Measurements from ENCODE around the gene ERGIC1.

Gene ERGIC1

DNA sequence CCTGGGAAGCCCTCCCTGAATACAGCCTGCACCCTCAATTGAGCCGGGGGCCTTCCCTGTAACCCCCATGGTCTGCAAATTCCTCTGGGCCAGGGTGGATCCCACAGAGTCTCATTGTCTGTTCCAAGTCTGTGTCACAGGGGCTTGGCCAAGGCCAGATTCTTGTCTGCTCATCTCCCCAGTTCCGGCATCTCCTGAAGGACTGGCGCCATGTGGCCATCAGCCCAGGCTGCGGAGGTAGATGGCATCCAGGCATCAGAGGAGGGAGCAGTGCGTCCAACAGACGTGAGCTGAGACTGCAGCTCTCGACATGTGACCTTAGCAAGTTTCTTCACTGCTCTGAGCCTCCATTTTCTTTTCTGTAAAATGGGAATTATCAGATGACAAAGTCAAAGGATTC lies 87.9 kb downstream of the ERGIC1 start:
- no peak for DNase-seq (ENCODE audit: low read depth)

DNA sequence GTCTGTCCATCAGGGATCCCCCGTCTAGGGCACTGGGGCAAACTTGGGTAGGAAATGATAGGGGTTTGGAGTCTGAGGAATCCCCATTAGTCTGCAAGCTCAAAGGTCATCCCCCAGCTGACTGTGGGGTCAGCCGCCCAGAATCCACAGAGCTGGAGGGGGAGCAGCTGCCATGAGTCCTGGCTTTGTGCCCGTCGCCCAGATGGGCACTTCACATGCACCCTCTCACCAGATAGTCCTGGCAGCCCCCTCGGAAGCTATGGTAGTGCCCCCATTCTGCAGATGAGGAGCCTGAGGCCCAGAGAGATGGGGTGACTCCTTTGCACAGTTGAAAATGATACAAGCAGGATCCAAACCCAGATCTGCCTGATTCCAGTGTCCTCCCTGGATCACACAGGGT lies 89.5 kb downstream of the ERGIC1 start:
- DNase-seq (ENCODE audit: low read depth), result no peak

DNA sequence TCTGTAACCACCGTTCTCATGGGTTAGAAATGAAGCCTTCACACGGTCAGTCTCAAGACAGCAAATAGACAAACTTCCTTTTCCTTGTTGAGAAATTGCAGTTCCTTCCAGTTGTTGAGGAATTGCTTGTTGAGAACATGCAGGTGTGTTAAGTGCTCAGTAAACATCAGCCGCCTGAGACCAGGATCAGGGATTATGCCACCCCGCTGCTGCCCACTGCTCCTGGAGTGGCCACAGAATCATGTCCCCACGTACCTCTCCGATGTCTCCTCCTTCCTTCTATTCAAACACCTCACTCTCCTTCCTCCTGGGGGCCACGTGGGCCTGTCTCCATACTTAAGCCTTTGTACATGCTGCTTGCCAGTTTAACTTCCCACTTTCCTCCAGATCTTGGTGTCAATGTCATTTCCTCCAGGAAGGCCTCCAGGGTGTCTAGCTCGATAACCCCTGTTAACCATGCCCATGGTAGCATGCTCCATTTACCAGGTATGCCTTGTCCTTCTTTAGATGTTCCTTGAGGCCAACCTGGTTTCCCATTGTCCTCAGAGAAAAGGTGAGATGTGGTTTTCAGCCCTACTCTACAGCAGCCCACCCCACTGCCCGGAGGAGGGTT lies 91.4 kb downstream of the ERGIC1 start:
- DNase-seq (ENCODE audit: low read depth), result no peak

DNA sequence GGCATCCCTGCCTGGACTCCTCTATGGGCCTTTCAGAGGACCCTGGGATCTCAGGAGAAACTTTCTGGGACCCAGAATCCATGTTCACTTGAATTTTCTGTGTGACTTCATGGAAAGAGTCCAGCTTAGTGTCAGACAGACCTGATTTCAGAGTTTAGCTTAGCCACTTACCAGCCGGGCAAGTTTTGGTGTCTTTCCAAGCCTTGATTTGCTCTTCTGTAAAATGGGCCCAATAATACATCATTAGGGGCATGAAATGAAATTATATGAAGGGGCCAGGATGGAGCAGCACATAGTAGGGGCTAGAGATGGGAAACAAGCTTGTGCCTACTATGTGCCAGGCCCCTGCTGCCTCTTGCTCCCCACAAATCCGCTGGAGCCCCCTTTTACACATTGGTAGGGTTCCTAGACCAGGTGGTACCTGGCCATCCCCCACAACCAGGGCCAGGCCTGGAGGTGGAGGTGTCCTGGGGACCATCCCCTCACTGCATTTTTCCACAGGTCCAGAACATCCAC lies 92.0 kb downstream of the ERGIC1 start:
- no peak for DNase-seq (ENCODE audit: low read depth)

DNA sequence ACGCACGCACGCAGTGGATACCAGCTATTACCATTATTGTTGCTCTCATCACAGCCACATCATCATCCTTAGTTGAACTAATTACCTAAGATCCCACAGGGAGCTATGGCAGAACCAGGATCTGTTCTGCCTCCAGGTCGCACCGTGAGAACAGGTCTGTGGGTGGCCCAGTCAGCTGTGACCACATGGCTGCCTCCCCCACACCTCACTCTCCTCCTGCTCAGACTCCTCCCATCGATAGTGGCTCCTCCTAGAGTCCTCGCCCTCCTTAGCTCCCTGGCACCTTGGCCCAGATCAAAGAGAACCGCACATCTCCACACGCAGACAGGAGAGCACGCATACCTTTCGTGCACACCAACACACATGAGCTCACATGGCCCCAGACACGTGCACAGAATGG lies 92.7 kb downstream of the ERGIC1 start:
- no peak for DNase-seq (ENCODE audit: low read depth)

DNA sequence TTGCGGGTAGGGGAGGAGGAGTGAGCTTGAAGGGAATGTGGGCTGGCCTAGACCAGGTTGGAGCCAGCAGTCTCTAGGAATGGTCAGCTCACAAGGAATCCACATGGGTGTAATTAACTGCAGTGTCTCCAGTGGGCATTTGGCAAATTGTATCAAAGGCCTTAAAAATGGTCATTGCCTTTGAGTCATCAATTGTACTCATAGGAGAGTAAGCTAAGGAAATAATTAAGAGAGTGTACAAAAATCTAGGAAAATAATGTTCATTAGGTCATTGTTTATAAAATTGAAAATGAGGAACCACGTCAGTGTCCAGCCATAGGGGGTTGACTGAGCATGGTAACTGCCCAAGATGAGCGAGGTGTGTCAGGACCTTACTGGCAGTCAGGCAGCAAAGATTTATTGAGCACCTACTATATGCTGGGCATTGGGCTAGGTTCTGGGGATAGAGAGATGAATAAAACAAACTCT lies 95.4 kb downstream of the ERGIC1 start:
- DNase-seq (ENCODE audit: low read depth), result peak; percentile 78

DNA sequence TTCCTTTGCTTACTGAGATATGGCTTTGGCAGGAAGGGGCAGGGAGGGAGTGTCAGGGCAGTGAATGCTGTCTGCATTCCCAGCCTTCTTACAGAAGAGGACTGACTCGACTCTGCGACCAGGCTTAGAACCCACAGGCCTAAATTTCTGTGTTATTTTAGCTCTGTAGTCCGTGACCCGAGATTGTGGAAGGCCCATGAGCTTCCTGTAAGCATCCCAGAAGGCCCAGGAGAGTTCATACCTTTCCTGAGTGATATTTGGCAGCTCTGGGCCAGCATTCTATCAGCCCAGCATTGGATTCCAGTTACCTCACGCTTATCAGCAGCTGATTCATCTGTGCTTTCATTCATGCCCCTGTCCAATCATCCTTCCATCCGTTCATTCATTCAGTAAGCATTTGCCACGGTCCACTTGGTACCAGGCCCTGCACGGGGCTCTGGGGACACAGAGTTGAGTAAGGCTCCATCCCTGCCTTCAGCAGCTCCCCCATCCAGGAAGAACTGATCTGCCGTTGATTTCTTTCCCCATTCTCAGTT lies 97.0 kb downstream of the ERGIC1 start:
- peak; percentile 95 for DNase-seq (ENCODE audit: low read depth)

DNA sequence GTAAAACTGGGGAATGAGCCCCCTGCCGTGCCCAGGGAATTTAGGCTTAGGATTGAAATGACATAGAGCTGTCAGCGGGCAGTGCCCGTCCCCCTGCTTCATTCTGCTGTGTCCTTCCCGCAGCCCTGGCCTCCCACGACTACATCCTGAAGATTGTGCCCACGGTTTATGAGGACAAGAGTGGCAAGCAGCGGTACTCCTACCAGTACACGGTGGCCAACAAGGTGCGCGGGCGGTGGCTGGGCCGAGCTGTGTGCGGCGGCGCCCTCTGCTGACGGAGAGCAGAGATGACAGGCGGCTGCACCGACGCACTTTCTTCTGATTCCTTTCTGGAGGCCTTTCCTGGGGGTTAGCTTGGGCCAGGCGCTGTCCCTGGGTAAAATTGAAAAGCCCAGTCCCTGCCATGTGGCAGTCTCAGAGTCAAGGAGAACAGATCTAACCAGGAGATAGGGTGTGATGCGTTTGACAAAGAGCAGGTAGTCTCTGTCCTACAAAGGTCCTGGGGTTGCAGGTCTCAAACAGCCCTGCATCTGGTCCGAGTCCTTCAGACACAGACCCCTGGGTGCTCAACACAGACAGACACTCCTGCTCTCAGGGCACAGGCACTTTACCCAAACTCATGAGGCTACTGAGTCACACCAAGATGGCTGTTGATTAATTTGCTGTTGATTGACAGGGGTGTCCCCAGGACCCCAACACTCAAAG lies 98.4 kb downstream of the ERGIC1 start:
- no peak for DNase-seq (ENCODE audit: low read depth)

DNA sequence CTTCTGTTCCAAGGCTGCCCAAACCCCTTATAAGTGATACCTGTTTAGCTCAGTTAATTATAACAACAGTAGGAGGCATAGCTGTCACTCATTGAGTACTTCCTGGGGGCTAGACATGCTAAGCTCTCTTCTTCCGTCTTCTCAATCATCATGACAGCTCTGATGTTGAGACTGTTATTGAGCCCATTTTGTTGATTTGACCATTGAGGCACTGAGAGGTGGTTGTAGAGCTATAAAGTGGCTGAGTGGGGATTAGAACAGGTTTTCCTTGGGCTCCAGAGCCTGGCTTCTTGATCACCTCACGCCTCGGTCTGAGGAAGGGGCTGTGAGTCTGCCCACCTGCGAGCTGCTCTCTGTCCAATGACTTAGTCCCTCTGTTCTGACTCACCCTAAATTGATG lies 99.2 kb downstream of the ERGIC1 start:
- DNase-seq (ENCODE audit: low read depth), result no peak

DNA sequence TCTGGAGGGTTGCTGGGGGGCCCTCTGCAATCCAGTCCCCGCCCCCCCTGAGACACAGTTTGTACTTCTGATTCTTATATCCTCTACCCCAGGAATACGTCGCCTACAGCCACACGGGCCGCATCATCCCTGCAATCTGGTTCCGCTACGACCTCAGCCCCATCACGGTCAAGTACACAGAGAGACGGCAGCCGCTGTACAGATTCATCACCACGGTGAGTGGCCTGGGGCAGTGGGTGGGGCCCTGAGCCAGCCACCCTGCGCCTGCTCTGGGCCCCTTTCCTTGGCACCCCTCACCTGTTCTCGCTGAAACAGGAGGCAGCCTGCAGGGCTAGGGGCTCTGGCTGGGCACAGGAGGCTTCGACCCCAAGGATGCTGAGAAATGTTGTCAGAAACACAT lies 101.0 kb downstream of the ERGIC1 start:
- DNase-seq (ENCODE audit: low read depth), result no peak

DNA sequence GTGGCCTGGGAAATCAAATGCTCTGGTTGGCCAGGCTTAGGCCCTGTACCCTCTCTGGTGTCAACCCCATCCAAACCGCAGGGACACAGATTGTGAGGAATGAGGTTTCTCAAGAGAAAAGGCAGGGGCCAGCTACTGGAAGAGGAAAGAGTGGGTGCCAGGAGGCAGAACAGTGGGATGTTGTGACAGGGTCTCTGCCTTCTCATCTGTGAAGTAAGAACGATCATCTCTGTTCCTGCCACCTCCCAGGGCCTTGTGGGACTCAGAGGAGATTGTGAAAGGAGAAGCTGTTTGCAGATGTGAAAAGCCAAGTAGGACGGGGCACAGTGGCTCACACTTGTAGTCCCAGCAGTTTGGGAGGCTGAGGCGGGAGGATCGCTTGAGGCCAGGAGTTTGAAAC lies 102.3 kb downstream of the ERGIC1 start:
- no peak for DNase-seq (ENCODE audit: low read depth)

DNA sequence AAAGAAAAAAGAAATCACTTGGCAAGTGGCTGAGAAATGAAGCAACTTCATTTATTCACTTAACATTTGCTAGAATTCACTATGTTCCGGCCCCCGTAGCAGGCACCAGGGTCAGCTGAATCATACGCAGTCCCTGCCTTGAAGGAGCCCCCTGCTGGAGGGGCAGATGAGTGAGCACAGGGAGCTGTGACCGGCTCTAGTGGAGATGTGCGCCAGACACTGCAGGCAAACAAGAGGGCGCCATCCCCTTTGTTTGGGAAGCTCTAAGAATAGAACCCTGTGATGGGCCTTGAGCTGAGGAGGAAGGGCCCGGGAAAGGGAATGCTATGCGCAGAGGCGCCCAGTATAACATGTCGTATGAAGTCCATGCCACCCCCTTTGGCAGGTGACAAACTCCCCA lies 105.0 kb downstream of the ERGIC1 start:
- DNase-seq (ENCODE audit: low read depth), result no peak

DNA sequence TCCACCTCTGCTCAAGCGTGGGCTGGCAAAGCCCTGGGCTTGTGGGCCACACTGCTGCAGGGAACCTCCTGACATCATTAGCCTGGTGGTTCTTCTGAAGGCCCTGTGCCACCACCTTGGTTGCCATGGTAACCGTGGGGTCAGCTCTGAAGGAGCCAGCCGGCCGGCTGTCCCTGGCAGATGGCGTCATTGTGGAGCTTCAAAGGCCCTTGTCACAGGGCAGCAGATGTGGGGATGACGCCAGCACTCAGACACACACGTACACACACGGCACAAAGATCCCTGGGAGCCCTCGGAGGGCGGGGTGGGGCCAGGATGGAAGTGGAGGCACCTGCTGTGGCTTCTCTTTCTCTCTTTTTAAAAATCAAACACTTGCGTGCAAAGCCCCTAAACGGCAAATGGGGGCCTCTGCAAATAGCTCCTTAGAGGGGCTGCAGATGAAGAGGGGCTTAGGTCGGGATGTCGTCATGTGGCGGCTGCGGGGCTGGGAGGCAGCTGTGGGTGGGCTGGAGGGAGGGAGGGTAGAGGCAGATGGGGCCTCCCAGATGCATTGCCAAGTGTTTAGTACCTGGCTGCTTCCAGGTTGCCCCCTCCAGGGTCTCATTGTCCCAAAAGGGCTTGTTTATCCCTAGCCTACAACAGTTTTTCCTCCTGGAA lies 105.7 kb downstream of the ERGIC1 start:
- no peak for DNase-seq (ENCODE audit: low read depth)

DNA sequence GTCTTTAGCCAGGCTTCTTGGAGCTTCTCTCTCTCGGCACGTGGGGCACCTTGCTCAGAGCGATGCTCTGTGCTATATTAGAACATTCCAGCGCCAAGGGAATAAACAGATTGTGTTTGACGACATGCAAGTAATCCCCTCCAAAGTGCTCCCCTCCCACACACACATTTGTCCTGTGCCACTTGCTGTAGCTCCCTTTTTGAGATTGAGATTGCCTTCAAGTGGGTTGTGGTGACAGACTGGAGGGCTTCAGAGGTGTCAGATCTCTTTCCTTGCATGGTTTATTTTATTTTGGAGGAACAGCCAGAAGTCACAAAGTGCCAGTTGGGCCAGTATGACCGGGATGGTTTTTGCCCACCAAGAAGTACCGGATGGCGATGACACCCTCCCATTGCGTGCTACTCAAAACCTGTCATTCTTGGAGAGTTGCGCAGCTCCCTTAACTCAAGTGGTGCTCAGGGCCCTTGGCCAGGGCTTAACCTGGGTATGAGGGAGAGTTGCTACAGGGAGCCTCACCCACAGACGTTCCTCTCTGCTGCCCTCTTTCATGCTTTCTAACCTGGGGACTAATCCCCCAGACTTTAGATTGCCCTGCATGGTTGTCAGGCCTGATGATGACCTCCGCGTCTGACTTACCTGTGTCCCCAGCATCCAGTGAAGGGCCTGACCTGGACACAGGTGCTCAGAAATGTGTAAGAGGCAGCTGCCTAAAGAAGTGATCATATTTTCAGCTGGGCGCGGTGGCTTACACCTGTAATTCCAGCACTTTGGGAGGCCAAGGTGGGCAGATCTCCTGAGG lies 106.4 kb downstream of the ERGIC1 start:
- DNase-seq (ENCODE audit: low read depth), result no peak

DNA sequence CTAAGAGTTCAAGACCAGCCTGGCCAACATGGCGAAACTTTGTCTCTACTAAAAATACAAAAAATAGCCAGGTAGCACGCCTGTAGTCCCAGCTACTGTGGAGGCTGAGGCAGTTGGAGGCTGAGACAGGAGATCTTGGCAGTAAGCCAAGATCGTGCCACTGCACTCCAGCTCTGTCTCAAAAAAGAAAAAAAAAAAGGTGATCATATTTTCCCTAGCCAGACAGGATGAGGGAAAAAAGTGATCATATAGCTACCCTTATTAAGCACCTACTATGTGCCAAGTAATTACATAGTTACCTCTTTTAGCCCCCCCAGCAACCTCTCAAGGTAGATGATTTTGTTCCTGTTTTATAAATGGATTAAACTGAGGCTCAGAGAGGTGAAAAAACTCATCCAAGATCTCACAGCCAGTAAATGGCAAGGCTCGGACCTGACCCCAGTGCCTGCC lies 107.0 kb downstream of the ERGIC1 start:
- no peak for DNase-seq (ENCODE audit: low read depth)

DNA sequence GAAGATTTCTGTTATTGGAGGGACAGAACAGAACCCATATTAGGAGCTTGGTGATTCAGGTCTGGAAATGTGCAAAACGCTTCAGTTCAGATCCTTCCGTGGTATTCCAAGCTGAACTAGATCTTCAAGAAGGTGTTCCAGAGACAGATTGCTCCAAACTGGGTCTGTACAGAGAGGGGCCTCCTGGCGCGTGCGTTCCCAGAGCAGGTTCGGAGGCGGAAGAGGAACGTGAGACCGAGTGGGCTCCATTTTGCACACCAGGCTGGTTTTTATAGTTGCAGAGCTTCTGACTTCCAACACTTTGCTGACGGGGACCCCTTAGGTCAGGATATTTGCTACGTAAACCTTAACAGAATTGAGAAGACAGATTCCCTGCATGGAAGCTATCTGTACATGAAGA lies 108.5 kb downstream of the ERGIC1 start:
- no peak for DNase-seq (ENCODE audit: low read depth)

DNA sequence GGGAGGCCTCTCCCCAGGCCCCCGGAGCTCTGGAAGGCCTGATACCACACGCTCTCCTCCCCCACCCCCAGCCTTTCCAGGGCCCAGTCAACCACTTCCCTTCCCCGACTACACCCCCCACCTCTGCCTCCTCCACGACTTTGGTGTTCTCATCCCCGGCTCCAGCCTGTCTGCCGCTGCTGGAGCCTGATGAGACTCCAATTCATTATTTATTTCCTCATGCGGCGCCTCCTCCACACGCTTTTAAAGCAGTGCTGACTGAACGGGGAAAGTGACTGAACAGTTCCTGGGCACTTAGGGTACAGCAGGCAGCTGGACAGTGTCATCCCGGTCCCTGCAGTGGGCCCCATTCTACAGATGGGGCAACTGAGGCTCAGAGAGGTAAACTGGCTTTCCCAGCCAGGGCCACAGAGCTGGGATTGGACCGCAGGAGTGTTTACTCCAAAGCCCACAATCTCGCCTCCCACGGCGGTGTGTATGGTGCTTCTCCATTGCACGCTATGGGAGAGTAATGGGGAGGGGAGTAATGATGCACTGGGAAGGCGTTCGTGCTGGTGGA lies 109.3 kb downstream of the ERGIC1 start:
- no peak for DNase-seq (ENCODE audit: low read depth)

DNA sequence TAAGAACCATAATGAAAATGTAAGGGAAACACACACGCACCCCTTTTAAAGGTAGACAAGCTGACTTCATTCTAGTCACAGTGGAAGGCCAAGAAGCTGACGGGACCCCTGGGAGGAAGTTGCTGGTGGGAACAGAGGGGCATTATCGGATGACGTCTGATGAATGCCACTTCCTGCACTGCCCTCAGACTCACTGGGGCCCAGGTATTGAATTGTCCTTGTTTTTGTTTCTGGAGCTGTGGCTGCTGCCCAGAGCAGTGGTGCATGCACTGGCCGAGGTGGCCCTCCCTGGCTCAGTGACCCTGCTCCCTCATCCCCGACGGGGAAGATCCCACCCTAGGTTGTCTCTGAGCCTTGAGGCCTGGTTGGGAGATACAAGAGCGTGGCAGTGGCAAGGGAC lies 109.9 kb downstream of the ERGIC1 start:
- no peak for DNase-seq (ENCODE audit: low read depth)

DNA sequence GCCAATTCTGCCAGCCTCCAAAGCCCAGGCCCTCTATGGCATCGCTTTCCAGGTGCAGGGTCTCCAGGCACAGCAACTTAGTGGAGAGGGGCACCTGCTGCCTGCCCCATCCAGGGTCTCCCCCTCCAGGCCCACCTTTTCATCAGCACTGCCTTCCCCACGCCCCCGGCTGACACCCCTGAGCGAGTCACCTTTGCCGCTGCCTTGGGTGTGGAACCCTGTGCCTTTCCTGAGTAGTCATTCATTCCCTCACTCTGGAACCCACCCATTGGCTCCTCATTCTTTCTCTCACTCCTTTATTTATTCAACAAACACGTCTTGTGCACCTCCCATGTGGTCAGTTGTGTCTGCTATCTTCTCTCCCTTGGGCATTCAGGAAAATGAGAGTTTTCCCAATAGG lies 110.7 kb downstream of the ERGIC1 start:
- no peak for DNase-seq (ENCODE audit: low read depth)

DNA sequence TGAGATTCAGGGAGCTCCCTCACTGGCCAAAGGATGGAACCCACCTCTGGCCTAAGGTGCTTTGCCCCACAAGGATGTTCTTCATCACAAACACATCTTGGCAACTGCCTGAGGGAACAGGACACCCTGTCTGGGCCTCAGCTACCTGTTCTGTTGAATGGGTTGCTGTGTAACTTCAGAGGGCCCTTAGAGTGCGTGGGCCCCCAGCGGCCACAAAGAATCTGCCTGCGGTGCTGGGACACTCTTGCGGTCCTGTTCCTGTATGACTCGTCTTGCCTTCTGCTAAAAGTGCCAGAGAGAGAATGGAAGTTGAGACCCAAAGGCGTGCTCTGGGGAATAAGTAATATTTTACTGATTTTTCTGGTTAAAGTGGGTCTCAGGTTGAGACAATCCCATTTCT lies 111.1 kb downstream of the ERGIC1 start:
- DNase-seq (ENCODE audit: low read depth), result no peak

DNA sequence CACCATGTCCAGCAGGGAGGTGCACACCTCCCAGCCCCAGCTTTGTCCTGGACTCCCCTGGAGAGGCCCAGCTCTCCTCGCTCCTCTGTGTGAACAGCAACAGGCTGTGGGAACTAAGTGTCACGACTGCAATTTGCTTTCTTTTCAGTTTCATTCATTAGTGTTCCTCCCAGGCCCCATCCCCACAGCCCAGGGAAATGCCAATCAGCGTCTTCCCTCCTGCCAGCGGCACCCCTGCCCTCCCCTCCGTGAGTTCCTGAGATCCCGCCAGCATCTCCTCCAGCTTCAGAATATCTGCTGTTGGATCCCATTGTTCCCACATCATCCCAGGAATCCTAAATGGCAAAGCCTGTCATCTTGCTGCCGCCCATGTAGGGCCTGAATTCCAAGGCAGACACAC lies 112.1 kb downstream of the ERGIC1 start:
- no peak for DNase-seq (ENCODE audit: low read depth)

DNA sequence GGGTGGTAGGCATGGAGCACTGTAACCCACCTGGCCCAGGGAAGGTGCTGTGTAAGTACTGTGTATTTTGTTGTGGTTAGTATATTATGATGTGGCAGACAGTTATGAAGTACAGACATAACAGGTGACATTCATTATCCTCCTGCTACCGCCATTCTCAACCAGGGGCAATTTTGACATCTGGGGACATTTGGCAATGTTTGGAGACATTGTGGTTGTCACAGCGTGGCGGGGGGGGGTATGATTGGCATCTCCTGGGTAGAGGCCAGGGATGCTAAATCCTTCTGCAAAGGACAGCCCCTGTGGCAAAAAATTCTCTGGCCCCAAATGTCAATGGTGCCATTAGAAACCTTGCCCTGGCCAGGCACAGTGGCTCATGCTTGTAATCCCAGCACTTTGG lies 115.4 kb downstream of the ERGIC1 start:
- DNase-seq (ENCODE audit: low read depth), result no peak

Data from non-pigmented ciliary epithelial cell (primary cell).